Thyroid gland (tissue), 4 donors: ENCODE data around the gene B4GALT5. TPM values are rescaled to one million over a fixed set of nuclear protein-coding genes. Genes with fewer than 3 reads are reported as not detected.

ENCODE experiments used
- DNase-seq, 2 donors: peaks; one replicate each; pipeline ENCODE4 v3.0.0-alpha.2; 2019
- H3K27ac ChIP-seq, 3 donors: fragments of 200-600 bp; sonication (generic); 1 replicate in 2 of 3; 2 replicates in 1 of 3; pipeline ENCODE4 v1.5.1; 2016 to 2019; ENCODE audit warnings: mild to moderate bottlenecking in 1 of 3, moderate library complexity in 1 of 3
- H3K27me3 ChIP-seq: fragments of 200-600 bp; sonication (generic); one replicate; pipeline ENCODE4 v1.5.1; 2019
- H3K36me3 ChIP-seq, 2 donors: fragments of 200-600 bp; sonication (generic); one replicate each; pipeline ENCODE4 v1.5.1; 2016 to 2019
- H3K4me1 ChIP-seq, 2 donors: fragments of 200-600 bp; sonication (generic); one replicate each; pipeline ENCODE4 v1.5.1; 2017 to 2019
- H3K4me3 ChIP-seq, 3 donors: fragments of 200-600 bp; sonication (generic); replicated peaks in 1 of 3; 1 replicate in 2 of 3; 2 replicates in 1 of 3; pipeline ENCODE4 v1.5.1; 2016; ENCODE audit warnings: mild to moderate bottlenecking in 1 of 3
- H3K9me3 ChIP-seq: fragments of 200-600 bp; sonication (generic); one replicate; pipeline ENCODE4 v1.5.1; 2017
- POLR2A ChIP-seq, 2 donors: fragments of 450-650 bp; IDR thresholded peaks; one replicate each; pipeline ENCODE4 v1.6.1; 2017; ENCODE audit warnings: antibody characterized with exemption in 2 of 2, mild to moderate bottlenecking in 2 of 2, moderate library complexity in 1 of 2
- WGBS, 2 donors: methylation state at CpG; one replicate each; pipeline ENCODE4 v1.1.5; 2017; 5-methylcytosine and 5-hydroxymethylcytosine counted together
- intact Hi-C: fragments of 100-400 bp; cut with DNase I; formaldehyde crosslinking; loops from one replicate; pipeline ENCODE4 v1.15.1; 2023
- total RNA-seq, 4 donors: library from RNA; depleted of rRNA; stranded (reverse); fragments of >200 nt; gene quantifications; one replicate each; pipeline ENCODE4 v1.2.3, GENCODE V29; 2016
- TF ChIP-seq, protein P1 (sequence below), 6 experiments: fragments of 200-600 bp in 3 of 6; fragments of 450-650 bp in 3 of 6; sonication (generic) in 3 of 6; IDR thresholded peaks; one replicate each; pipeline ENCODE4 v1.5.1; 2016 to 2019; ENCODE audit warnings: antibody characterized with exemption in 6 of 6, mild to moderate bottlenecking in 2 of 6, inconsistent platforms in 1 of 6, moderate library complexity in 1 of 6

B4GALT5 gene
- total RNA-seq, 4 donors from 2014 or later, result 11.5 to 22.2 (median 17.6) TPM

DNA sequence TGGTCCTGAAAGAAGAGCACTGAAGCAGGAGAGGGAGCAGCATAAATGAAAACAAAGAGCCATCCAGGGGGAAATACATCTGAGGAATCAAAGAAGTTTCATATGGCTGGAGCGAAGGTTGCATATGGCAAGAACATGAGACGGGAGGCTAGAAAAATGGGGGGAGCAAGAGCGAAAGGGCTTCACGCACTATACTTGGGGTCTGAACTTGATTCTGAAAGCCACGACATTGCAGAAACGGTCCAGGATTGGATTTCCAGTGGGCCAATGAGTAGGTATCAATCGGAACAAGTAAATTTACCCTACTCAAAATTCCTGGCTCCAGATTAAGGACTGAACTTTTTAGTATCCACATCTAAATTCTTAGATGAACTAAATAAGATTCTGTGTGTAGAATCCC lies 47.9 kb downstream of the B4GALT5 start:
- H3K4me1 ChIP-seq, result peaks cover 20 to 32% of the 10 kb centered on the region in 2 donors
- no peaks in the 10 kb centered on the region for H3K9me3 ChIP-seq
- WGBS, 2 donors, result 86 to 96% methylated on average over 7 of the region's 7 CpGs
- no peaks in the 10 kb centered on the region for H3K36me3 ChIP-seq
- no peak overlapping the region for H3K27ac ChIP-seq
- TF ChIP-seq POLR2A (IDR thresholded peaks at IDR 0.05), result no peak
- TF ChIP-seq, protein P1, sequence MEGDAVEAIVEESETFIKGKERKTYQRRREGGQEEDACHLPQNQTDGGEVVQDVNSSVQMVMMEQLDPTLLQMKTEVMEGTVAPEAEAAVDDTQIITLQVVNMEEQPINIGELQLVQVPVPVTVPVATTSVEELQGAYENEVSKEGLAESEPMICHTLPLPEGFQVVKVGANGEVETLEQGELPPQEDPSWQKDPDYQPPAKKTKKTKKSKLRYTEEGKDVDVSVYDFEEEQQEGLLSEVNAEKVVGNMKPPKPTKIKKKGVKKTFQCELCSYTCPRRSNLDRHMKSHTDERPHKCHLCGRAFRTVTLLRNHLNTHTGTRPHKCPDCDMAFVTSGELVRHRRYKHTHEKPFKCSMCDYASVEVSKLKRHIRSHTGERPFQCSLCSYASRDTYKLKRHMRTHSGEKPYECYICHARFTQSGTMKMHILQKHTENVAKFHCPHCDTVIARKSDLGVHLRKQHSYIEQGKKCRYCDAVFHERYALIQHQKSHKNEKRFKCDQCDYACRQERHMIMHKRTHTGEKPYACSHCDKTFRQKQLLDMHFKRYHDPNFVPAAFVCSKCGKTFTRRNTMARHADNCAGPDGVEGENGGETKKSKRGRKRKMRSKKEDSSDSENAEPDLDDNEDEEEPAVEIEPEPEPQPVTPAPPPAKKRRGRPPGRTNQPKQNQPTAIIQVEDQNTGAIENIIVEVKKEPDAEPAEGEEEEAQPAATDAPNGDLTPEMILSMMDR (IDR thresholded peaks at IDR 0.05), result no peak
- intact Hi-C loops, result no loop called here
- DNase-seq, result no peak
- no peaks in the 10 kb centered on the region for H3K27me3 ChIP-seq
- H3K4me3 ChIP-seq, result no peak overlapping the region

DNA sequence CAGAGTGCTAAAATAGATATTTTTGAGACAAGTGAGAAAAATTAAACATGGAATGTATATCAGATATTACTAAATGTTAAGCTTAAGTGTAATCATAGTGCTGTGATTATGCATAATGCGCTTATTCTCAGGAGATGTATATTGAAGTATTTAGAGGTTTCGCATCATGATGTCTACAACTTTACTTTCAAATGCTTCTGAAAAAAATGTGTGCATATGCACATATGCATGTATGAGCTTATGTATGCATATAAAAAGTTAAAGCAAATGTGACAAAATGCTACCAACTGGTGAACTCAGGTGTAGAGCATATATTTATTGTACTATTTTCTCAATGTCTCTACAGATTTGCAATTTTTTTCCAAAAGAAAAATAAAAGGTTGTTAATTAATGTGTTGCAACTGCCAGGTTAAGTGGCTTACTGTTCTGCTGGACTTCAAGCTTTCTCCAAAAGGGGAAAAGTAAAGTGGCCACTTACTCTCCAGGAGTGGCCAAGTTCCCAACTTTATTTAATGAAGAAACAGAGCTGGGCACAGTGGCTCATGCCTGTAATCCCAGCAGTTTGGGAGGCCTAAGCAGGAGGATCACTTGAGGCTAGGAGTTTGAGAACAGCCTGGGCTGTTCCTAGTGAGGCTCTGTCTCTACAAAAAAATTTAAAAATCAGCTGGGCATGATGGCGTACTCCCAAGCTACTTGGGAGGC lies 48.9 kb downstream of the B4GALT5 start:
- Histone ChIP-seq H3K4me1 (peaks cover 18 to 33% of the 10 kb centered on the region in 2 donors), H3K9me3 (no peaks in the 10 kb centered on the region), H3K36me3 (no peaks in the 10 kb centered on the region), H3K27me3 (no peaks in the 10 kb centered on the region), H3K4me3 (no peak overlapping the region), H3K27ac (no peak overlapping the region)
- no peak for TF ChIP-seq POLR2A (IDR thresholded peaks at IDR 0.05)
- TF ChIP-seq, protein P1 (IDR thresholded peaks at IDR 0.05), result no peak
- no peak for DNase-seq
- intact Hi-C loops, result no loop called here
- 96 to 98% methylated on average over 3 of the region's 3 CpGs for WGBS, 2 donors

DNA sequence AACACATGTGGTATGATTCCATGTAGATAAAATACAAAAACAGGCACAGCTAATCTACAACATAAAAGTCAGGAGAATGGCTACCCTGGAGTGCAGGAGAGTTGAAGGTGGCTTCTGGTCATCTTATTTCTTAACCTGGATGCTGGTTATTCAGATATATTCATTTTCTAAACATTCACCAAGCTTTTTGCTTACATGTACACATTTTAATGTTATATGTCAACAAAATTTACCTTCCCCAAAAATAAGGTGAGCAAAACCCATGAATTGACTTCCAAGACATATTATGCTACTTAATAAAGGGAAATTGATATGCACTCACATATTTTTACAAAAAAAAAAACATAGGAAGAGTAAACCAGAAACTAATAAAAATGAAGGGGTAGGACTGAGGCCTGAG lies 50.6 kb downstream of the B4GALT5 start:
- DNase-seq, result no peak
- no peaks in the 10 kb centered on the region for H3K27me3 ChIP-seq
- no peak for TF ChIP-seq POLR2A (IDR thresholded peaks at IDR 0.05)
- no peak overlapping the region for H3K4me3 ChIP-seq
- no peaks in the 10 kb centered on the region for H3K9me3 ChIP-seq
- H3K36me3 ChIP-seq, result no peaks in the 10 kb centered on the region
- intact Hi-C loops, result no loop called here
- H3K27ac ChIP-seq, result no peak overlapping the region
- H3K4me1 ChIP-seq, result peaks cover 17 to 48% of the 10 kb centered on the region in 2 donors

DNA sequence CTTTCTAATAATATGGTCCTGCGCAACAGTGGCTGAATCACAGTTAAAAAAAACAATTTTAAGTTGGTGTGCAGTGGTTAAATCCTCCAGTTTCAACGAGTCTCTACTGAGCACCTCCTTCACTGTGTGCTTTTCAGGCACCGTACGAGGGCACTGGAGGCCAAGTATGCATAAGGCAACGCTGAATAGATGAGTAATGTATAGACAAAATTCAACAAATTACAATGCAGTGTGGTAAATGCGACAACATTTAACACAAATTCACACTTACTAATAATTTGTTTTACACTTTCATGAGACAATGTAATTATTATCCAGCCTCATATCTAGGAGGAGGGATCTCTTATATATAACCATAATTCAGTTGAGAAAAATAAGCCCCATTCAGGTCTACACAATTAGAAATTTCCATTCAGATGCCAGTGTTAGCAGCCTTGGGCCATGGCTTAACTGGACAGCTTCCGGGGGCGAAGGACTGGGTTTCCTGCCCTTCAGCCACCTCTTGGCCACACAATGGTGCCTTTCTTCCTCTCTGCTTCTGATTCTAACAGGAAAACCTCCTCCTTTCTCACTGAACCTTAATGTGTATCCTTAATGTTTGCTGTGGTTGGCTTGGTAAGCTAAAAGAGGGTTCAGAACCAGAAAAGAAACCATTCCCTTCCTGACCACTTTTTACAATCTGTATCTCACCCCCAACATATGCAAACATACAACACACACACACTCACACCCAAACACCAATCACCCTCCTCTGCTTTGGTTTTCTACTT lies 51.9 kb downstream of the B4GALT5 start:
- no peak for DNase-seq
- 72 to 75% methylated on average over 8 of the region's 8 CpGs for WGBS, 2 donors
- H3K4me1 ChIP-seq, result peaks cover 17 to 57% of the 10 kb centered on the region in 2 donors
- H3K4me3 ChIP-seq, result no peak overlapping the region
- H3K27ac ChIP-seq, result no peak overlapping the region
- no peaks in the 10 kb centered on the region for H3K36me3 ChIP-seq
- intact Hi-C loops, result no loop called here
- no peaks in the 10 kb centered on the region for H3K9me3 ChIP-seq
- H3K27me3 ChIP-seq, result no peaks in the 10 kb centered on the region
- TF ChIP-seq, protein P1 (IDR thresholded peaks at IDR 0.05), result no peak
- no peak for TF ChIP-seq POLR2A (IDR thresholded peaks at IDR 0.05)

DNA sequence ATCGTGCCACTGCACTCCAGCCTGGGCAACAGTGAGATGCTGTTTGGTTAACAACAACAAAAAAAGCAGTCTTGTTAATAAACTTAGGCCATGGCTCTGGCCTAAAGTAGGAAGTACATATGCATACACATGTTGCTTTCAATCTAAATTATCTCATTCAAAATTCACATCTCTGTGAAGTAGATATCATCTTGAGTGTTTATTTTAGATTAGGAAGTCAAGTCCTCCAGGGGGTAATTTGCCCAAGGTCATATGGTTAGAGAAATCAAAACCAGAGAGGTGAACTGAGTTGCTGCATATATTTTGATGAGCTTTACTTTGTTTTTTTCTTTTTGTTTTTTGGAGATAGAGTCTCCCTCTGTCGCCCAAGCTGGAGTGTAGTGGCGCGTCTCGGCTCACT lies 52.8 kb downstream of the B4GALT5 start:
- no peak overlapping the region for H3K27ac ChIP-seq
- H3K4me1 ChIP-seq, result peaks cover 17 to 65% of the 10 kb centered on the region in 2 donors
- DNase-seq, result no peak
- no peak overlapping the region for H3K4me3 ChIP-seq
- intact Hi-C loops, result no loop called here
- no peaks in the 10 kb centered on the region for H3K36me3 ChIP-seq
- H3K27me3 ChIP-seq, result no peaks in the 10 kb centered on the region
- TF ChIP-seq, protein P1 (IDR thresholded peaks at IDR 0.05), result no peak
- TF ChIP-seq POLR2A (IDR thresholded peaks at IDR 0.05), result no peak
- 85 to 91% methylated on average over 5 of the region's 5 CpGs for WGBS, 2 donors
- no peaks in the 10 kb centered on the region for H3K9me3 ChIP-seq
